ENCODE results near the gene TAS2R42.

The TAS2R42 gene

DNA sequence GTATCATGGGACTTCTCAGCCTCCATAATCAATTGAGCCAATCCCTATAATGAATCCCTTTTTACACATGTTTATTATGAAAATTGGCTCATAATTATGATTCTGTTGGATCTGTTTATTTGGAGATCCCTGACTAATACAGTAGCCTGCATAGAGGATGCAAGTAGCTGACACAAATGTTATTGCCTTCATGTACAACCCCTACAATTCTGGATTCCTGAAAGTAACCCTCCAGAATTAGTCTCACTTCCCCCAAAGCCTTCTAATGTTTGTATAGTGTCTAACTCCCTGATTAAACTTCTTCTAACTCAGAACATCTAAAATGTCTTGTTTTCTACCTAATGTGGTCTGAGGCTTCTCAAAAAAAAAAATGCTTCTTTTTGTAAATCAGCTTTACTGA lies 22.4 kb downstream of the TAS2R42 start:
- H3K4me1 Mint-ChIP-seq, result peaks cover 58% of the 10 kb centered on the region
- no peak overlapping the region for H3K4me3 Mint-ChIP-seq
- no peaks in the 10 kb centered on the region for H3K9me3 Mint-ChIP-seq
- H3K27ac Mint-ChIP-seq, result no peak overlapping the region
- DNase-seq (ENCODE audit: low spot score in 2 of 2) (no peak), ATAC-seq (no peak)
- H3K36me3 Mint-ChIP-seq, result peaks cover 78% of the 10 kb centered on the region

DNA sequence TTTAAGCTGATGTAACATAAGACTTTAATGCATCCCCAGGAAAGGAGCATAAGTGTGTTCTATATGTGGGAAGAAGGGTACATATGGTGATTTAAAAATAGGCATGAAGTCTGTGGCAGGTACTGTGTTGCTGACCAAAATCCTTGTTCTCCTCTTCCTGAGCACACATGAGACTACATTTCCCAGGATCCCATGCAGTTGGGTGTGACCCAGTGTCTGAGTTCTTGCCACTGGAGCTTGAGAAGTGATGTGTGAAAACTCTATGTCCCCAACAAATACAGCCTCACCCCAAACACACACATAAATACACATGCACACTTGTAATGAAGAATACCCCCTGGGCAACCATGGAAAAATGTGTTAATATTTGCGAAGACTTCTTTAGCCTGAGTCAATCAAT lies 24.2 kb downstream of the TAS2R42 start:
- no peak for ATAC-seq
- H3K36me3 Mint-ChIP-seq, result peaks cover 60% of the 10 kb centered on the region
- H3K27ac Mint-ChIP-seq, result no peak overlapping the region
- no peak for DNase-seq (ENCODE audit: low spot score in 2 of 2)
- H3K9me3 Mint-ChIP-seq, result no peaks in the 10 kb centered on the region
- no peak overlapping the region for H3K4me3 Mint-ChIP-seq
- H3K4me1 Mint-ChIP-seq, result peaks cover 43% of the 10 kb centered on the region

DNA sequence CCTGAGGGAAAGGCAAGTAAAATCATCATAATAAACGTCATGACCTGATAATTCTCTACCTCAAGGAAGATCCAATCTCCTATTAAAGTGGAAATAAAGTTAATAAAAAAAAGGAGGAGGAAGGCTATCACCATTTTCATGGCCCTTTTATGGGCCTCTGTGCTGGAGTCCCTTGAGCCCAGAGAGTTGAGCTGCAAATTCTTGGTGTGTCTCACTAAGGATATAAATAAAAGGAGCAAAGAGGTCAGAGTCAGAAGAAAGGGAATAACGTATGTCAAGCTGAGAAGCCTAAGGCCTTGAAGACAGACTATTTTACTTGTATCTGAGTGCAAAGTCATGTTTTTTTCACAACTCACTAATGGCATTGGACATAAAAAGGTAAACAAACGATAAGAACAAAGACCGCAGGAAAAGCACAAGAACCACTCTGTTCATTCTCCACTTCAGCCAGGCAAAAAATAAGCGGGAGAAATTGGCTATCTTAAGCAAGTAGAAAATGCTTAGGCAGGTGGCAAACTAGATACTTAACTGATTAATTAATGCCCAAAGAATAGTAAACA lies 27.8 kb downstream of the TAS2R42 start:
- H3K4me1 Mint-ChIP-seq, result peaks cover 26% of the 10 kb centered on the region
- peaks cover 3% of the 10 kb centered on the region for H3K9me3 Mint-ChIP-seq
- ATAC-seq (no peak), DNase-seq (ENCODE audit: low spot score in 2 of 2) (no peak)
- no peak overlapping the region for H3K27ac Mint-ChIP-seq
- H3K36me3 Mint-ChIP-seq, result peaks cover 34% of the 10 kb centered on the region
- H3K4me3 Mint-ChIP-seq, result no peak overlapping the region

DNA sequence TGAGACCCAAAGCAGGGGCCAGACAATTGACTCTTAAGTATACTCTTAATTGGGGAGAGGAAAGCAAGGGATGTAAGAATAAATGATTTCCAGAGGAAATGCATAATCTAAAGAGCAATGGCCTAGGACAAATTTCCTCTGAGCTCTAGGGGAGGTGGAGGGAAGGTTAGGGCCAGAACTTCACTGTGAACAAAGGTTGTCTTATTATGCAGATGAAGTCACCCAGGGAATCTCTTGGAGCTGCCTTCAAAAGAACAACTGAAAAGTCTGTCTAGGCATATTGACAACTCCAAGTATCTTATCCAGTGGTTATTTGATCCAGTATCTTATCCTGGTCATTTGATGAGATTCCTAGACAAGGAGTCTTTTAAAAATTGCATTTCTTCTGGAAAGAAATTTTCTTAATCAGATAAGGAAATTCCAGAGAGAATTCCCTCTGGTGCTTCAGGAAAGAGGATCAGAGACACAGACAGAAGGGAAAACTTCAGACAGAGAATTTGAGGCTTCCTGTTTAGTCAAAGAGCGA lies 32.3 kb downstream of the TAS2R42 start:
- Mint-ChIP-seq H3K27ac (no peak overlapping the region), H3K4me1 (peaks cover 6% of the 10 kb centered on the region), H3K9me3 (peaks cover 3% of the 10 kb centered on the region), H3K36me3 (no peaks in the 10 kb centered on the region), H3K4me3 (no peak overlapping the region)
- ATAC-seq (no peak), DNase-seq (ENCODE audit: low spot score in 2 of 2) (no peak)

DNA sequence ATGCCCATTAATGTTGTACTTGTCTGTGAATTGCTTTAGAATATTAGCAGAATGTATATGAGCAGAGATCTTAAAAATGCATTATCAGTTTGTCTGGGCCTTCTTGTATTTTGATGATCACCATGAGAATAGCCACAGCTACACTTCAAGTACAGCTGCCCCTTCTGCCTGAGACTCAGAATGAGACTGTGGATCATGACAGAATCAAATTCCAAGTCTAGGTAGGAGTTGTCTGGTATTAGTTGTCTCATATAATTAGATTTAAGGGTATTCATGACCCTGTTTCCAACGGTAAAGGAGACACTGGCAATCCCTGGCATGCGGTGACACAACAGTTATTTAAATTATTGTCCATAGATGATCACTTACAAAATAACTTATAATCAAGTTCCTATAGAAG lies 34.0 kb downstream of the TAS2R42 start:
- H3K4me3 Mint-ChIP-seq, result no peak overlapping the region
- DNase-seq (ENCODE audit: low spot score in 2 of 2) (no peak), ATAC-seq (no peak)
- peaks cover 3% of the 10 kb centered on the region for H3K9me3 Mint-ChIP-seq
- H3K27ac Mint-ChIP-seq, result no peak overlapping the region
- H3K4me1 Mint-ChIP-seq, result peaks cover 6% of the 10 kb centered on the region
- H3K36me3 Mint-ChIP-seq, result no peaks in the 10 kb centered on the region

DNA sequence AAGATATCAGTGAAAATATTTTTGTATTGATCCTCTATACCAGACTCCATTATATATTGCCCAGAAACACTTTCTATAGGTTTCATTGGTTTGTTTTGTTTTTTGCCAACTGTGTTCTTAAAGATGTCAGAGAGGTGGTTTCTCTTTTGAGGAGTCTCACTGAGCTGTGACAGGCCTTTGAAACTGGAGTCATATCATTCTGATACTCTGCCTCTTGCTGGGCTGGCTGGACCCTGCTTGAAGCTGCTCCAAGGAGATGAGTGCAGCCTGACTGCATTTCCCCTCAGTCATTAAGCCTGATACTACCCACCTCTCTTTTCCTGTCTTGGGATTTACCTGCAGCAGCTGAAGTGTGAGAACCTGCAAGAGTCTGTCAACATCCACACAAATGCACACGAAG lies 35.9 kb downstream of the TAS2R42 start:
- ATAC-seq, result no peak
- no peaks in the 10 kb centered on the region for H3K4me1 Mint-ChIP-seq
- DNase-seq (ENCODE audit: low spot score in 2 of 2), result no peak
- H3K9me3 Mint-ChIP-seq, result no peaks in the 10 kb centered on the region
- H3K36me3 Mint-ChIP-seq, result no peaks in the 10 kb centered on the region
- H3K27ac Mint-ChIP-seq, result no peak overlapping the region
- H3K4me3 Mint-ChIP-seq, result no peak overlapping the region

DNA sequence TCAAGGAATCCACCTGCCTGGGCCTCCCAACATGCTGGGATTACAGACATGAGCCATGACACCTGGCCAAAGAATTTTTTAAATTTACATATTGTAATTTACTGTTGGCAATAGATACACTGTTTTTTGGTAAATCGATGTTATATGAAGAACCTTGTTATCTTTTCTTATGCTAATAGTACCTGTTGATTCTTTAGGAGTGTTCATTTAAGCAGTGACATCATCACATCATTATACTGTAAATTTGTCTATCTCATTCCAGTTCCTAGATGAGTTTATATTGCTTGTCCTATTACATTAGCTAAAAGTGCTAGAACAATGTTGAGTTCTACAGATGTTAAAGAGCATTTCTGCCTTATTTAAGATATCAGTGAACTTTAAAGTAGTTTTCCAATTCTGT lies 39.3 kb downstream of the TAS2R42 start:
- Mint-ChIP-seq H3K27ac (no peak overlapping the region), H3K36me3 (no peaks in the 10 kb centered on the region), H3K9me3 (peaks cover 9% of the 10 kb centered on the region), H3K4me1 (peaks cover 24% of the 10 kb centered on the region), H3K4me3 (no peak overlapping the region)
- no peak for ATAC-seq
- no peak for DNase-seq (ENCODE audit: low spot score in 2 of 2)

DNA sequence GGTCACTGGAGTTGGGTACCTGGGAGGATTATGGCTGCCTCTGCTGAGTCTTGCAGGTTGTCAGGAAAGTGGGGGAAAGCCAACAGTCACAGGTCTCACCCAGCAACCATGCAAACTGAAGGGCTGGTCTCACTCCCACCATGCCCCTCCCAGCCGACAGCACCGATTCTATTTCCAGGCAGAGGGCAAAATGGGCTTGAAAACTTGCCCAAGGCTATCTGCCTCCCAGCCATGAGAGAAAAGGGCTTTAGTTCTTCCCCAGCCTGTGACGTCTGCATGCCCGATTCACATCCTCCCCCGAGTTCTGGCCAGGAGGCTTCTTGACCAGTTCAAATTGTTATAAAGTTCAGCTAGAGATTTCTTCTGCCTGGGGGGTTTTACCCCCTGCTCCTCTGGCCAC lies 42.4 kb downstream of the TAS2R42 start:
- no peak overlapping the region for H3K4me3 Mint-ChIP-seq
- H3K4me1 Mint-ChIP-seq, result peaks cover 32% of the 10 kb centered on the region
- ATAC-seq (no peak), DNase-seq (ENCODE audit: low spot score in 2 of 2) (no peak)
- no peaks in the 10 kb centered on the region for H3K36me3 Mint-ChIP-seq
- peaks cover 9% of the 10 kb centered on the region for H3K9me3 Mint-ChIP-seq
- no peak overlapping the region for H3K27ac Mint-ChIP-seq

DNA sequence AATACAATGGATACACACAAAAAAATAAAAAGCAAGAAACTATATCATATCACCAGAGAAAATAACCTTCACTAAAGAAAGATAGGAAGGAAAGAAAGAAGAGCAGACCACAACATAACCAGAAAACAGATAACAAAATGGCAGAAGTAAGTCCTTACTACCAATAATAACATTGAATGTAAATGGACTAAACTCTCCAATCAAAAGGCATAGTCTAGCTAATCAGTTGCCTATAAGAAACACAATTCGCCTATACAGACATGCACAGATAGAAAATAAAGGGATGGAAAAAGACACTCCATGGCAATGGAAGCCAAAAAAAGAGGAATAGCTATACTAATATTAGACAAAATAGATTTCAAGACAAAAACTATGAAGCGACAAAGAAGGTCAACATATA lies 43.4 kb downstream of the TAS2R42 start:
- Mint-ChIP-seq H3K27ac (peak overlapping the region; percentile 20), H3K4me3 (no peak overlapping the region), H3K4me1 (peaks cover 32% of the 10 kb centered on the region), H3K9me3 (peaks cover 9% of the 10 kb centered on the region), H3K36me3 (no peaks in the 10 kb centered on the region)
- no peak for ATAC-seq
- DNase-seq (ENCODE audit: low spot score in 2 of 2), result no peak

DNA sequence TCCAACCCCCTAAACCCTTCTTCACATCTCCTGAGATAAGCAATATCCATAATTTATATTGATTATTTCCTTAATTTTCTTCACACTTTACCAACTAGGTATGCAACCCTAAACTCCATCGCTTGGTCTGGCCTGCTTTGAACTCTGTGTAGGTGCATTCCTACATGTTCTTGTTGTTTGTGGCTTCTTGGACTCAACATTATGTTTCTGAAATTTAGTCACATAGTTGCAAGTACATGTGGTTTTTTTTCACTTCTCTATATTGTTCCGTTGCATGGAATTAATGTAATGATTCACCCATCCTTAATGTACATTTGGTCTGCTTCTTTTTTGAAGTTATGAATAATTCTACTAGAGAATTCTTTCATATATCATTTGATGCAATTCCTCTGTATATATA lies 50.7 kb downstream of the TAS2R42 start:
- no peak overlapping the region for H3K27ac Mint-ChIP-seq
- ATAC-seq (peak; percentile 94), DNase-seq (ENCODE audit: low spot score in 2 of 2) (no peak)
- H3K36me3 Mint-ChIP-seq, result no peaks in the 10 kb centered on the region
- H3K4me1 Mint-ChIP-seq, result peaks cover 44% of the 10 kb centered on the region
- no peak overlapping the region for H3K4me3 Mint-ChIP-seq
- no peaks in the 10 kb centered on the region for H3K9me3 Mint-ChIP-seq

Data from stimulated activated effector memory CD8-positive, alpha-beta T cell treated with anti-CD3 and anti-CD28 coated beads, Interleukin-12 subunit alpha, Interleukin-12 subunit beta, amount 100 ng/mL, for 72 hours (primary cell).